ENCODE results near the gene LRRC47. TPM values are rescaled to one million over a fixed set of nuclear protein-coding genes. Genes with fewer than 3 reads are reported as not detected.

LRRC47 gene
- total RNA-seq, 1 donor from 2014 or later = 32.5 TPM

DNA sequence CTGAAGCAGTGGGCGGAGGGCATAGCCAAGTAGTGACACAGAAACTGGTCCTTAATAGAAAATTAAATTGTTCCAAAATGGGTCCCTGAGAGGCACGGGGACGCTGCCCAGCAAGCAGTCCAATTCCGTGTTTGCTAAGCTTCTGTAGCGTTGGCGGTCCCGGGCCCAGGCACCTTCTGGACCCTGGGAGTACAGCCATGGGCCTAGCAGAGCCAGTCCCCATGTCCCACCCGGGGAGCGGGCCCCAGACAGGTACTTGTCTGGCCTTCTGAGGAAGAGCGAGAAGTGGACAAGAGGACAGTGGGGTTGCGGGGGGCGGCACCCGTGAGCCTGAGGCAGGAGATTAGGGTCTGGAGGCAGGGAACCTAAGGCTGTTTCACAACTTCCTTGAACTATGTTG is 55.5 kb downstream of the LRRC47 start:
- DNase-seq (ENCODE audit: low spot score) = no peak
- no peak for ATAC-seq
- intact Hi-C loops (cut with DNase I) = no loop called here

GRCh38 chr1:3740042-3740441 is 56.3 kb downstream of the LRRC47 start:
- intact Hi-C loops (cut with DNase I) = no loop called here
- ATAC-seq = peak; percentile 76
- no peak for DNase-seq (ENCODE audit: low spot score)

- ATAC-seq (no peak), DNase-seq (ENCODE audit: low spot score) (no peak)
- intact Hi-C loops (cut with DNase I) = loop anchor here (2.0 kb wide), 1 partner anchor 32 kb away; no protein-coding TSS in a partner anchor
Observed at GRCh38 chr1:3738943-3739342, 57.4 kb downstream of the LRRC47 start.

DNA sequence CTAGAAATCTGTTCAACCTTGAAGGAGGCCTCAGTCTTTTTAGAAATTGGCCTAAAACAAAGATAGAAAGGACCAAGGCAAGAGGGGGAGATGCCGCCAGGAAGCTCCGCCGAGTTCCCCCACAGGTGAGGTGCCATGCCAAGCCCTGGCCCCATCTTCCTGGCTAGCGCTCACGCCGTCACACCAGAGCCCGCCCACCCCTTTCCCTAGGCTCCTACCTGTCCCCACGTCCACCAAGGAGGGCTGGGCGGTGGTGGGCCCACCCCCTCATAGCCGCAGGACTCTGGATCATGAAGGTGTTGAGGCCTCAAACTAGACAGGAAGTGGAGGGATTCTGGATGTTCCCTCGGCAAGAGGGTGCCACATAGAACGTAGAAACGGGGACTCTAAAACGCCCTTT is 59.6 kb downstream of the LRRC47 start:
- intact Hi-C loops (cut with DNase I) = no loop called here
- no peak for ATAC-seq
- no peak for DNase-seq (ENCODE audit: low spot score)

GRCh38 chr1:3736131-3736561 is 60.2 kb downstream of the LRRC47 start:
- DNase-seq (ENCODE audit: low spot score) = no peak
- intact Hi-C loops (cut with DNase I) = no loop called here

DNA sequence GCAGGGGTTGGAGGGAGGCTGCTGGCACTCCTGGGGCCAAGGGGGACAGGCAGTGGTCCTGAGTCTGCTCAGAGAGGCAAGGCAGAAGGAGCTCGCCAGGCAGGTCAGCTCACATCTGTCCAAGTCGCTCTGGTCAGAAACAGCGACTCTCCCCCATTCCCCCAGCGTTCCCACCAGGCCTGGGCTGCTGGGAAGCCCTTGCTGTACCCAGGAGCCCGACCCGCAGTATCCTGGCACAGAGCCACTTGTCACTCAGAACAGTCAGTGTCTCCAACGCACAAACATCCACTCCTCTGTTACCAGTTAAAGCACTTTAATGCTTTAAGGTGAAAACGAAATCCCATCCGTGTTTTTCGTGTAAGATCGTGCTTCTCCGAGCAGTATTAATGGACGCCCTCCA is 60.6 kb downstream of the LRRC47 start:
- ATAC-seq (no peak), DNase-seq (ENCODE audit: low spot score) (no peak)
- intact Hi-C loops (cut with DNase I) = no loop called here

More at GRCh38 chr1:3736131-3736561, 60.2 kb downstream of the LRRC47 start:
- ATAC-seq = peak; percentile 13

DNA sequence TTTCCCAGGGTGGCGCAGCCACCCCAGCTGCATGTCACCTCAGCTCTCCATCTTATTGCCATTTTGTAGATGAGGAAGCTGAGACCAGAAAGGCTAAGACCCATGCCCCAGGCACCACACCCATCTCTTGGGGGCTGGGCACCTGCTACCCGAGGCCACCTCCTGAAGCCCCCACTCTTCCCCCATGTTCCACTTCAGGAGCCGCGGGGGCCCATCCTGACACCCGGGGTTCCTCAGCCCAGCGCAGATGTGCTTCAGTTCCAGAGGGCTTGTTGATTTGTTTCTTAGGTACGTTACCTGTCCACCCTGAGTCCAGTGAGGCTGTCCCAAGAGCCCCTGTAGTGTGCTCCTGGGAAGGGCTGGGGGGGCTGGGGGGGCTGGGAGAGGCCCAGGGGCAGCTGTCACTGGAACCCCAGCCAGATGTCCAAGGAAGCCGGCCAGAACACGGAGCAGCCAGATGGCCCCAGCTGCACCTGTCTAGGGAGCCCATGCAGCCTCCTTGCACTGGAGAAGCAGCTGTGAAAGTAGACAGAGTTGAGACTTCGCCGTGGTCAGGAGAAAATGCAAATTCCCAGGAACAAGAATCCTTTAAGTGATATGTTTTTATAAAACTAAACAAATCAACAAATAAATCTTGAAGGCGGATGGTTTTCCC is 61.1 kb downstream of the LRRC47 start:
- intact Hi-C loops (cut with DNase I) = no loop called here
- no peak for DNase-seq (ENCODE audit: low spot score)
- no peak for ATAC-seq

DNA sequence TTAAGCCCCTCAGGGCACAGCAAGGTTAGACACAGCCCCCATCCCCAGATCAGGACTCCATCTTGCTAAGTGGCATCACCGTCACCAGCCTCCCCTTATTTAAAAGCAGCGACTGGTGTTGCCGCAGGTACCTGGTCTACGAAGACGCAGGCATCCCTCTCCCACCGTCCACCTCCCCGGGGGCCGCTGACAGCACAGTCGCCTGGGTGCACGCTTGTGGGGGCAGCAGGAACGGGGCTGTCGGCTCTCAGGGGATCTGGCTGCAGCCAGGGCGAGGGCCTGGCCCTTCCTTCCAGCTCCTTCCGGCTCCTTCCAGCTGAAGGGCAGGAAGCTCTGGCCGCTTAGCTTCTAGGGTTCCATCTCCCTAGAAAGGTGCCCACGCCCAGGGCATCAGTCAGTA is 61.7 kb downstream of the LRRC47 start:
- no peak for ATAC-seq
- DNase-seq (ENCODE audit: low spot score) = no peak
- intact Hi-C loops (cut with DNase I) = no loop called here

- intact Hi-C loops (cut with DNase I) = no loop called here
- ATAC-seq = no peak
- DNase-seq (ENCODE audit: low spot score) = no peak
Observed at GRCh38 chr1:3733883-3734589, 62.3 kb downstream of the LRRC47 start.

DNA sequence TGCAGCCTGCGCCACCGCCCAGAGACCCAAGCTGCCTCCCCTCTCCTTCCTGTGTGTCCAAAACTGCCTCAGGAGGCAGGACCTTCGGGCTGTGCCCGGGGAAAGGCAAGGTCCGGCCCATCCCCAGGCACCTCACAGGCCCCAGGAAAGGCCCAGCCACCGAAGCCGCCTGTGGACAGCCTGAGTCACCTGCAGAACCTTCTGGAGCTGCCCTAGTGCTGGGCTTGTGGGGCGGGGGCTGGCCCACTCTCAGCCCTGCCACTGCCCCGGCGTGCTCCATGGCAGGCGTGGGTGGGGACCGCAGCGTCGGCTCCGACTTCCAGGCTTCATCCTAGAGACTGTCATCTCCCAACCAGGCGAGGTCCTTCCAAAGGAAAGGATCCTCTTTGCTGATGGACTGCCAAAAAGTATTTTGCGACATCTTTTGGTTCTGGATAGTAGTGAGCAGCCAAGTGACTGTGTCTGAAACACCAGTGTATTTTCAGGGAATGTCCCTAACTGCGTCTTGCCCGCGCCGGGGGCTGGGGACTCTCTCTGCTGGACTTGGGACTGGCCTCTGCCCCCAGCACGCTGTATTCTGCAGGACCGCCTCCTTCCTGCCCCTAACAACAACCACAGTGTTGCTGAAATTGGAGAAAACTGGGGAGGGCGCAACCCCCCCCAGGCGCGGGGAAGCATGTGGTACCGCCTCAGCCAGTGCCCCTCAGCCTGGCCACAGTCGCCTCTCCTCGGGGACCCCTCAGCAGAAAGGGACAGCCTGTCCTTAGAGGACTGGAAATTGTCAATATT is 63.0 kb downstream of the LRRC47 start:
- no peak for DNase-seq (ENCODE audit: low spot score)
- intact Hi-C loops (cut with DNase I) = no loop called here
- peak; percentile 2 for ATAC-seq

DNA sequence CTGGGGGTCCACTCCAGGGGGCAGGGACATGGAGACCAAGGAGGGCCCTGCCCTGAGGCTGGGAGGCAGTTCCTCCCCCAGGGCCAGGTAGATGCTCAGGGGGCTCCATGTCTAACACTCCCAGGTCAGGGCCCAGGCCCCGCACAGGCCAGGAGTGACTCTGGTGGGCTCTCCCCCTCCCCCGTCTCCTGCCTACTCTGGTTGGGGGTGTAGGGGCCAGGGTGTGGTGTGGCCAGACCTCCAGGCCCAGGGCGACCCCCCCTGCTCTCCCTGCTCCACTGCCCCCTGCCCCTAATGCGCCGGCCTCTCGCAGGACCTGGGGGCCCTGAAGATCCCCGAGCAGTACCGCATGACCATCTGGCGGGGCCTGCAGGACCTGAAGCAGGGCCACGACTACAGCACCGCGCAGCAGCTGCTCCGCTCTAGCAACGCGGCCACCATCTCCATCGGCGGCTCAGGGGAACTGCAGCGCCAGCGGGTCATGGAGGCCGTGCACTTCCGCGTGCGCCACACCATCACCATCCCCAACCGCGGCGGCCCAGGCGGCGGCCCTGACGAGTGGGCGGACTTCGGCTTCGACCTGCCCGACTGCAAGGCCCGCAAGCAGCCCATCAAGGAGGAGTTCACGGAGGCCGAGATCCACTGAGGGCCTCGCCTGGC is 63.7 kb downstream of the LRRC47 start:
- intact Hi-C loops (cut with DNase I) = no loop called here
- peak; percentile 6 for ATAC-seq
- no peak for DNase-seq (ENCODE audit: low spot score)

DNA sequence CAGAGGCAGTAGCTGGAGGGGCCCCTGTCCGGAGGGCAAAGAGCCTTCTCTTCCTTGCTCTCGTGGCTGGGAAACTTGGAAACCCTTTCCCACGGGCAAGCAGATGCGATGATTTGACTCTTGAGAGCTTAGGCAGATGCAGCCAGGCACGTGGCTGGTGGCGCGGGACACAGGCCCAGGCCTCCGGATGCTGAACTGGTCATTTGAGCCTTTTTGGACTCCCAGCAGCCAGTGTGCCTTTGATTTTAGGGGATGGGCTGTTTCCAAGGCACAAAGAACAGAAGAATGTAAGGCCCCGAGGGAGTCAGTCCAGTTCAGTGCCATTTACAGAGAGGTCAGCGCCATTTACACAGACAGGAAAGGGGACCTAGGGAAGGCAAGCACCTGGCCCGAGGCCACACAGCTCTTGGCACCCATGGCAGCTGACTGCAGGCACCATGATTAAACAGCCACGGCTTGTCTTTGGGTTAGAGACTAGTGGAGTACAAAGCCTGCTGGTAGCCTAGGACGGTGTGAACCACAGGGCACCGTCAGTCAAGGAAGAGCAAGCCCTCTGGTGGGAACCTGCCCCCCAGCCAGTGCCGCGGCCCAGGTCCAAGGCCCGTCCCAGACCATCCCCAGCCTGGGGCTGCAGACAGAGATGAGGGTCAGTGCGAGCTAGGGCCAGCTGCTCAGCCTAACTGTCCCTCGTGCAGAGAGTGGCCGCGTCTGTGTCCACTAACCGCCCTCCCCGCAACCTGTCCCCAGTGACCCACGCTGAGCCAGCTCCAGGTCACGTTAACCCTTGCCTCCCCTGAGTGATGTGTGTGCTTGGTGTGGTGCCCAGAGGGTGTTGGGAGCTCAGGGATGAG is 64.5 kb downstream of the LRRC47 start:
- intact Hi-C loops (cut with DNase I) = no loop called here
- DNase-seq (ENCODE audit: low spot score) (no peak), ATAC-seq (peak; percentile 26)

GRCh38 chr1:3730543-3731247 is 65.6 kb downstream of the LRRC47 start:
- no peak for DNase-seq (ENCODE audit: low spot score)
- intact Hi-C loops (cut with DNase I) = no loop called here
- ATAC-seq = no peak

DNA sequence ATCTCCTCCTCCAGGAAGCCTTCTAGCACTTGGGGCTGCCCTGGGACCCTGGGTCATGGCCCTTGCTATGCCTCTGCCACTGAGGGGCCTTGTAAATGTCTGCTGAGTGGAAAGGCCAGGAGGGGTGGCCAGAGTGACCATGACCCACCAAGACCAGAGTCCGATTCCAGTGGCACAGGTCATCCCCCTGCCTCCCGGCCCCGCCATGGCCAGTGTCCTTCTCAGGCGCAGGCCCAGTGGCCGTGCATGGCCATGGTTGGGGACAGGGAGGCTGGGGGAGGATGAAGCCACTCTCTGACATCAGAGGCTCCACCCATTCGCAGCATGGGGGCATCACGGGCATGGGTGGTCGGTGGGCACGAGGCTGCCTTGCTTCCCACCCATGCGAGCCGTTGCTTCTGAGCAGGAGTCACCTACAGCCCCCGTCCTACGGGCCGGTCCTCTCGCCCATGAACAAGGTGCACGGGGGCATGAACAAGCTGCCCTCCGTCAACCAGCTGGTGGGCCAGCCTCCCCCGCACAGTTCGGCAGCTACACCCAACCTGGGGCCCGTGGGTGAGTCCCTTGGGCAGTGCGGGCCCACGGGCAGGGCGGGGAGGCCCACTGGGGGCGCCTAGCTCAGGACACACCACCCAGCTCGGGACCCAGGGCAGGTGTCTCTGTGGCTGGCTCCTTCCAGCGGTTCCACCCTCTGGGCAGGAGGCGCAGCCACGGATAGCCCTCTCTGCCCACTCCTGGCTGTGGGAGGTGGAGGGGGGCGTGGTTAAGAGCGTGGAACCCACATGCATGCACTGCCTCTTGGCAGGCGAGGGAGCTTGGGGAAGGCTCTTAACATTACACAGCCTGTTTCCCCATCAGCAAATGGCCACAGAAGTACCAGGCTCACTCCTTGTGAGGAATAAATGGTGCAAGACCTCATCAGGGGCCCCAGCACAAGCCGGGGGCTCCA is 66.4 kb downstream of the LRRC47 start:
- intact Hi-C loops (cut with DNase I) = no loop called here
- no peak for ATAC-seq
- no peak for DNase-seq (ENCODE audit: low spot score)
